ENCODE data around the gene MRPL4. TPM values are rescaled to one million over a fixed set of nuclear protein-coding genes. Genes with fewer than 3 reads are reported as not detected.

Gene MRPL4
- total RNA-seq, 1 experiment from 2014 or later: 99.3 TPM

DNA sequence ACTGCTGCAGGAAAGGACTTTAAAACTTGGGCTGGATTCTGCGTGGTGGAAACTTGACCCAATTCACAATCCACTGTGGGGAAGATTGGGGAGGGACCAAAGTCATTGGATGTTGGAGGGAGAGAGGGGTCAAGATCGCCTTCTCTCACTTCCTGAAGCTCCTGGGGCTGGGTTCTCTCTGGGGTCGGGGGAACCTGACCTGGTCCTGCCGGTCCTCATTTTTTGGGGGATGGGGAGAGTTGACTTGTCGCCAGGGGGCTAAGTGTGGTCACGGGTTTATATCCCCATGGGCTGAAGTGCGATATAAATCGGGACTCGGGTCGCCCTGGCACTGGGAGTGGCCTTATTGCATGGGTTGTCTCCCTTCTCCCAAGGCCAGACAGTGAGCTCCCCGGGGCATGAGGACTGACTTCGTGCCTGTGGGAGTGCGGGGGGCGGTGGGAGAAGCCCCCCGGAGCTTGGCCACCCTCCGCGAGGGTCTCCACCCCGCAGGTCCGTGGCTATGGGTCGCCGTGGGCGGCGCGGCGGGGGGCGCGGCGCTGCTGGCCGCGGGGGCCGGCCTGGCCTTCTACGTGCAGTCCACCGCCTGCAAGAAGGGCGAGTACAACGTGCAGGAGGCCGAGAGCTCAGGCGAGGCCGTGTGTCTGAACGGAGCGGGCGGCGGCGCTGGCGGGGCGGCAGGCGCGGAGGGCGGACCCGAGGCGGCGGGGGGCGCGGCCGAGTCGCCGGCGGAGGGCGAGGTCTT is 44.0 kb downstream of the MRPL4 start:
- H3K4me1 ChIP-seq (ENCODE audit: insufficient read depth, low read length): no peaks in the 10 kb centered on the region; the same call in 1 of the 2 replicates
- H3K79me2 ChIP-seq (ENCODE audit: insufficient read depth, low read length): no peaks in the 10 kb centered on the region
- H4K5ac ChIP-seq (ENCODE audit: insufficient read length, low read depth, low read length): no peak overlapping the region
- H3K4me2 ChIP-seq (ENCODE audit: insufficient read depth, insufficient read length, low read length): peak overlapping the region; percentile 66
- H3T11ph ChIP-seq (ENCODE audit: low read length): no peak overlapping the region
- no peak overlapping the region for H2BK12ac ChIP-seq (ENCODE audit: insufficient read length, low read depth, low read length)
- H3K14ac ChIP-seq (ENCODE audit: insufficient read depth, low read length): no peak overlapping the region; the same call in 1 of the 2 replicates
- no peak overlapping the region for H3K23ac ChIP-seq (ENCODE audit: insufficient read length, low read depth, low read length)
- H4K20me1 ChIP-seq (ENCODE audit: control insufficient read depth, insufficient read depth, insufficient read length): no peaks in the 10 kb centered on the region
- peaks cover 84% of the 10 kb centered on the region for H3K27me3 Mint-ChIP-seq (ENCODE audit: low read depth)
- no peak overlapping the region for H2BK120ac ChIP-seq (ENCODE audit: low read depth, low read length, poor library complexity, severe bottlenecking)
- H3K27ac ChIP-seq (ENCODE audit: insufficient read length, low read depth, low read length): no peak overlapping the region
- H2AK5ac ChIP-seq (ENCODE audit: insufficient read length, low read length): no peak overlapping the region
- H4K91ac ChIP-seq (ENCODE audit: insufficient read length, low read depth, low read length): no peak overlapping the region
- no peak overlapping the region for H2BK5ac ChIP-seq (ENCODE audit: insufficient read length, low read length)
- no peak overlapping the region for H3K4ac ChIP-seq (ENCODE audit: low read depth, low read length)
- no peak overlapping the region for H3K9ac ChIP-seq (ENCODE audit: extremely low read depth, insufficient read length, low read length)
- H3K27ac Mint-ChIP-seq: no peak overlapping the region; a peak in 1 of 7 replicates
- DNase-seq: peak; percentile 57
- H3K79me1 ChIP-seq (ENCODE audit: insufficient read depth, low read depth, low read length, poor library complexity, severe bottlenecking): no peaks in the 10 kb centered on the region
- H2AFZ ChIP-seq (ENCODE audit: low read length): no peak overlapping the region
- no CpG with 5 or more reads among the region's 58 CpGs for WGBS (ENCODE audit: extremely low coverage, insufficient read length, low lambda C conversion rate)
- peak overlapping the region; percentile 49 to 81 for H3K4me3 Mint-ChIP-seq
- no peaks in the 10 kb centered on the region; a peak in 3 of 7 replicates for H3K36me3 Mint-ChIP-seq (ENCODE audit: insufficient read depth in 1 of 3, low read depth in 3 of 3)
- H3K9me3 ChIP-seq (ENCODE audit: control insufficient read depth, low read depth, low read length): no peaks in the 10 kb centered on the region
- no peak overlapping the region for H3K56ac ChIP-seq (ENCODE audit: insufficient read length, low read depth, low read length)
- peaks cover 6 to 29% of the 10 kb centered on the region in 2 experiments for H3K4me1 Mint-ChIP-seq
- TF ChIP-seq CTCF (conservative IDR thresholded peaks at IDR 0.05): no peak
- H2BK20ac ChIP-seq (ENCODE audit: low read depth, low read length, poor library complexity, severe bottlenecking): no peak overlapping the region
- H3K27me3 ChIP-seq (ENCODE audit: insufficient read depth, low read length): peaks cover 48% of the 10 kb centered on the region
- no peak overlapping the region for H4K8ac ChIP-seq (replicated peaks; ENCODE audit: insufficient read length, low read depth, low read length)
- H2BK15ac ChIP-seq (ENCODE audit: low read depth, low read length): no peak overlapping the region
- no peak overlapping the region for H3K18ac ChIP-seq (ENCODE audit: insufficient read length, low read depth, low read length)
- peaks cover 21% of the 10 kb centered on the region for H3K23me2 ChIP-seq (ENCODE audit: insufficient read length, low read depth, low read length, poor library complexity, severe bottlenecking)
- peaks cover 0 to 2% of the 10 kb centered on the region in 2 experiments; a peak in 2 of 5 replicates for H3K9me3 Mint-ChIP-seq

Data from H9 (cell line).